GM12878 (cell line): ENCODE results near the gene PSMB3. TPM values are rescaled to one million over a fixed set of nuclear protein-coding genes. Genes with fewer than 3 reads are reported as not detected.

Source experiments
- ATAC-seq: fragments of 200-7000 bp; cut with Tn5 transposase; 3 replicates; pipeline ENCODE4 v1.9.1; 2020; ENCODE audit warnings: mild to moderate bottlenecking, moderate library complexity
- BruUV-seq: library from RNA; stranded (reverse); fragments of 400-500 nt; replicated peaks from 2 replicates; lab custom pipeline; 2021; lab: Mats Ljungman, UMichigan
- CTCF ChIA-PET: fragments of 300-600 bp; sonication (Branson Sonifier 250); formaldehyde crosslinking; extraction: SDS; loops from one replicate; lab custom pipeline; 2021; ENCODE audit warnings: inconsistent platforms; lab: Yijun Ruan, JAX
- POLR2A ChIA-PET: fragments of 350-600 bp; formaldehyde crosslinking; extraction: SDS; loops from one replicate; lab custom pipeline; 2021; ENCODE audit warnings: inconsistent platforms; lab: Charles Lee
- RAD21 ChIA-PET: fragments of 300-600 bp; sonication (Branson Sonifier 250); formaldehyde crosslinking; loops from one replicate; lab custom pipeline; 2023; ENCODE audit warnings: antibody characterized with exemption; ENCODE audit not compliant: unreplicated experiment; lab: Charles Lee
- SMC1A ChIA-PET: fragments of 300-600 bp; sonication (Branson Sonifier 250); formaldehyde crosslinking; loops from one replicate; lab custom pipeline; 2023; ENCODE audit not compliant: unreplicated experiment, uncharacterized antibody; lab: Charles Lee
- DNase-seq: peaks from one replicate; pipeline ENCODE4 v3.0.0-alpha.2; 2011; ENCODE audit warnings: low read depth, low spot score
- FAIRE-seq: peaks from 3 replicates; lab custom pipeline; 2011; peaks lifted over from hg19 to GRCh38; lab: Jason Lieb, UNC
- H2AFZ ChIP-seq: 2 replicates; pipeline ENCODE4 v1.6.0; 2011; ENCODE audit warnings: low read depth, low read length, control low read depth; ENCODE audit not compliant: control insufficient read depth
- H3K27ac ChIP-seq: 2 replicates; pipeline ENCODE4 v1.5.1; 2011; ENCODE audit warnings: control low read depth; ENCODE audit not compliant: control insufficient read depth, insufficient read depth
- H3K27me3 ChIP-seq, 2 experiments: replicated peaks in 1 of 2; 2 replicates each; pipeline versions ENCODE4 v1.6.0 to v1.6.1; 2011; ENCODE audit warnings: low read length in 1 of 2; ENCODE audit not compliant: control insufficient read depth in 2 of 2, insufficient read depth in 2 of 2
- H3K36me3 ChIP-seq, 2 experiments: 2 replicates each; pipeline ENCODE4 v1.5.1; 2011; ENCODE audit warnings: low read length in 1 of 2; ENCODE audit not compliant: control insufficient read depth in 2 of 2, insufficient read depth in 2 of 2
- H3K4me1 ChIP-seq: 2 replicates; pipeline ENCODE4 v1.6.1; 2011; ENCODE audit warnings: mild to moderate bottlenecking, low read length, moderate library complexity, mixed read lengths; ENCODE audit not compliant: control insufficient read depth, insufficient read depth
- H3K4me2 ChIP-seq: 2 replicates; pipeline ENCODE4 v1.6.0; 2011; ENCODE audit warnings: control low read depth; ENCODE audit not compliant: control insufficient read depth, insufficient read depth
- H3K4me3 ChIP-seq: fragments of 200-600 bp; sonication (generic); 2 replicates; pipeline ENCODE4 v1.5.1; 2016
- H3K79me2 ChIP-seq: 2 replicates; pipeline ENCODE4 v1.6.0; 2011; ENCODE audit warnings: low read length; ENCODE audit not compliant: control insufficient read depth, insufficient read depth
- H3K9ac ChIP-seq: 2 replicates; pipeline ENCODE4 v1.8.0; 2011; ENCODE audit warnings: low read length, control low read depth, mixed read lengths; ENCODE audit not compliant: control insufficient read depth, insufficient read depth
- H3K9me3 ChIP-seq: replicated peaks from 3 replicates; pipeline ENCODE4 v1.5.1; 2011; ENCODE audit warnings: mild to moderate bottlenecking, low read length; ENCODE audit not compliant: control insufficient read depth, insufficient read depth
- H4K20me1 ChIP-seq: 2 replicates; pipeline ENCODE4 v1.6.0; 2011; ENCODE audit not compliant: control insufficient read depth, insufficient read depth
- HDAC2 ChIP-seq: fragments of 200-600 bp; sonication (generic); IDR thresholded peaks from 2 replicates; pipeline ENCODE4 v1.6.1; 2017
- JUNB ChIP-seq: IDR thresholded peaks from 2 replicates; pipeline ENCODE4 v1.6.1; 2016; ENCODE audit warnings: antibody characterized with exemption, mild to moderate bottlenecking
- MEF2A ChIP-seq: IDR thresholded peaks from 2 replicates; pipeline ENCODE4 v1.6.1; 2011; ENCODE audit warnings: low read depth, mild to moderate bottlenecking, low read length, moderate library complexity; ENCODE audit not compliant: insufficient read depth
- MXI1 ChIP-seq: fragments of 150-350 bp; IDR thresholded peaks from 2 replicates; pipeline ENCODE4 v1.6.1; 2011; ENCODE audit warnings: low read depth, mild to moderate bottlenecking, inconsistent platforms, low read length, improper control_type of control experiment
- NFYA ChIP-seq: IDR thresholded peaks from 2 replicates; pipeline ENCODE4 v1.6.1; 2011; ENCODE audit warnings: low read depth, mild to moderate bottlenecking, low read length, improper control_type of control experiment, borderline replicate concordance
- NR2C1 ChIP-seq: fragments of 450-650 bp; IDR thresholded peaks from 2 replicates; pipeline ENCODE4 v1.6.1; 2017; ENCODE audit warnings: antibody characterized with exemption, mild to moderate bottlenecking, moderate library complexity
- POLR2A ChIP-seq: IDR thresholded peaks from 2 replicates; pipeline ENCODE4 v1.6.1; 2011; ENCODE audit warnings: low read depth, mild to moderate bottlenecking, low read length
- SMAD5 ChIP-seq: IDR thresholded peaks from 2 replicates; pipeline ENCODE4 v1.6.1; 2016; ENCODE audit warnings: antibody characterized with exemption, low read depth
- SUZ12 ChIP-seq: fragments of 200-600 bp; sonication (generic); IDR thresholded peaks from one replicate; pipeline ENCODE4 v1.6.1; 2018; ENCODE audit warnings: antibody characterized with exemption, mild to moderate bottlenecking; ENCODE audit not compliant: unreplicated experiment
- TARDBP ChIP-seq: IDR thresholded peaks from 2 replicates; pipeline ENCODE4 v1.6.1; 2016; ENCODE audit warnings: borderline replicate concordance
- WGBS: methylation state at CpG from one replicate; pipeline ENCODE4 v1.1.6; 2016; ENCODE audit warnings: low lambda C conversion rate; ENCODE audit not compliant: insufficient replicate concordance, insufficient coverage; ENCODE audit errors: missing lambda C conversion rate; 5-methylcytosine and 5-hydroxymethylcytosine counted together
- in situ Hi-C: fragments of 300-500 bp; cut with MboI; formaldehyde crosslinking; loops from 9 replicates; pipeline ENCODE4 v1.14.3; 2018; ENCODE audit warnings: mixed read lengths
- intact Hi-C: fragments of 100-400 bp; cut with micrococcal nuclease; formaldehyde crosslinking; loops from one replicate; pipeline ENCODE4 v1.14.2; 2022; ENCODE audit not compliant: unreplicated experiment
- polyA plus RNA-seq, 11 experiments: library from polyadenylated mRNA; depleted of rRNA in 4 of 11; unstranded in 6 of 11; stranded (reverse) in 5 of 11; fragments of >200 nt; fragmentation: Nextera tagmentation in 4 of 11; fragmentation: Illumina TruSeq in 1 of 11; extraction: Ambion mirVana in 4 of 11; extraction: Trizol in 1 of 11; gene quantifications; 1 replicate in 1 of 11; 2 replicates in 10 of 11; pipeline versions ENCODE4 v1.2.1 to v1.2.3, GENCODE V29; 2011 to 2016; ENCODE audit warnings: inconsistent platforms in 2 of 11, missing spikeins in 2 of 11, low read depth in 1 of 11
- total RNA-seq, 4 experiments: library from RNA; depleted of rRNA in 3 of 4; stranded (reverse); fragments of >200 nt in 3 of 4; fragmentation: Illumina TruSeq in 1 of 4; extraction: Trizol in 1 of 4; gene quantifications; 2 replicates each; pipeline versions ENCODE4 v1.2.1 to v1.2.3, GENCODE V29; 2013 to 2021
- TF ChIP-seq, protein P1 (sequence below): fragments of 450-650 bp; IDR thresholded peaks from 2 replicates; pipeline ENCODE4 v1.6.1; 2016; ENCODE audit warnings: mild to moderate bottlenecking

The PSMB3 gene
- total and polyA plus RNA-seq, 10 of the 15 experiments (the other 5 are each of a cell fraction or from before 2014, with no cell fraction given): 300 to 2,130 (median 490) TPM

DNA sequence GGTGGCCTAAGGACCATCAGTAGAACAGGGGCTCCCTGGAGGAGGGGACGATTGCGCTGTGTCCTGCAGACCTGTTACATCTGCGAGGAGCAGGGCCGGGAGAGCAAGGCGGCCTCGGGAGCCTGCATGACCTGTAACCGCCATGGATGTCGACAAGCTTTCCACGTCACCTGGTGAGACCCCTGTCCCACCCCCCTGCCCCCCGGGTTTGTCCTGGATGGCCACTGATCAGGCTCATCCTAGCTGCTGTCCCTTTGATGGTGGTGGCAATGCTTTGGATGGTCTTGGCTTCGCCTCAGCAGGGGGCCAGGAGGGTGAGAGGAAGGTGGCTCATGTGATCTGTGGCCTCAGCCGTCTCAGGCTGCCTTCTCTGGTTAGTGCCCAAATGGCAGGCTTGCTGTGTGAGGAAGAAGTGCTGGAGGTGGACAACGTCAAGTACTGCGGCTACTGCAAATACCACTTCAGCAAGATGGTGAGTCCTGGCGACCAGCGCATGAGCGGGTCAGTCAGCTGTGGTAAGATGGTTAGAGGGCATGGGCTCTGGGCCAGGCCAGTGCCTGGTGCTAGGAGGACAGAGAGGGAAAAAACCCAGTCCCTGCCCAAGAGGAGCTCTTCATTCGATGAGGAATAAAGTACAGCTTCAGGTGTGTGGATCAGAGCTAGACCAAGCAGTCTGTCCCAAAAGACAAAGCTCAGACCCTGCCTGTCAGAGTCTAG lies 43.3 kb upstream of the PSMB3 start:
- ChIA-PET CTCF (interaction anchor here (0.6 to 2.2 kb wide), 6 partner anchors 23 to 669 kb away, joined by 3 to 7 read pairs (median 4); no protein-coding TSS in a partner anchor), POLR2A (interaction anchor here (1.0 to 1.1 kb wide), 3 partner anchors 9 to 116 kb away, joined by 3 to 5 read pairs (median 3); no protein-coding TSS in a partner anchor), RAD21 (no interaction called here), SMC1A (interaction anchor here (1.1 to 2.4 kb wide), 3 partner anchors 19 to 31 kb away, joined by 4 to 7 read pairs (median 5); partner anchors contain the start of gene CISD3)
- in situ Hi-C loops: no loop called here
- Histone ChIP-seq H3K9me3 (no peaks in the 10 kb centered on the region), H3K9ac (no peak overlapping the region), H3K4me3 (no peak overlapping the region), H3K27ac (no peak overlapping the region), H4K20me1 (no peaks in the 10 kb centered on the region), H3K79me2 (peaks cover 46% of the 10 kb centered on the region), H3K36me3 (peaks cover 22 to 40% of the 10 kb centered on the region in 2 experiments), H3K4me2 (no peak overlapping the region), H2AFZ (no peak overlapping the region), H3K27me3 (no peaks in the 10 kb centered on the region), H3K4me1 (peaks cover 11% of the 10 kb centered on the region)
- WGBS: 95% methylated on average over 18 of the region's 18 CpGs
- no peak for TF ChIP-seq SUZ12
- TF ChIP-seq POLR2A: 0 out of 2 replicates have a peak, but pooled peaks have one; percentile 40
- ATAC-seq (no peak), FAIRE-seq (no peak), DNase-seq (no peak)
- intact Hi-C loops: no loop called here
- no TSS peak for BruUV-seq

DNA sequence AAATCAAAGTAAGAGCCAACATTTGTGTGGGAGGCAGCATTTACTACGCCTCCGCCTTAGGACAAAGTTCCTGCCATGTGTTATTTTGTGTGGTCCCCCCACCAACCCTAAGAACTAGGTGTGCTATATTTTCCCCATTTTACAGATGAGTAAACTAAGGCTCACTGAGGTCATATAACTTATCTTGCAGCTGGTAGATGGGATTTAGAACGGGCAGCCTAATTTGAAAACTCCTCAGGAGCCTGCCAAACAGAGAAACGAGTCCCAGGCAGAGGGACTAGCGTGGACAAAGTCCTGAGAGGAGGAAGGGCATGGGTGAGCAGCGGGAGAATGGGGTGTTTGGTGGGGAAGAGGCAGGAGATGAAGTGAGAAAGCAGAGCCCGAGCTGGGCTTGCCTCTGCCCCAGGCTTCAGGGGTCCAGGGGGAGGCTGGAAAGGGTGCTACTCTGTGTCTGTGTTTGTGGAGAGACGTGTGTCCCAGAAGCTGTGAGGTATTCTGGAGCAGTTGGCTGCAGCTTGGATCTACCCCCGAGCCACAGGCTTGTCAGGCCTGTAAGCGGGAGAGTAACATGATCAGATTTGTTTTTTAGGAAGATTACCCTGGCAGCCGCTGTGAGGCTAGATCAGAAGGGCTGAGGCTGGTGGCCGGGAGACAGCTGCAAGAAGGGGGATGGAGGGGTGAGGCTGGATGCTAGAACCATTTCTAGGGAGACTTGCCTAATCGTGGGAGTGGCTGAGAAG lies 42.5 kb upstream of the PSMB3 start:
- no peak for TF ChIP-seq TARDBP
- TF ChIP-seq NFYA: no peak
- TF ChIP-seq, protein P1, sequence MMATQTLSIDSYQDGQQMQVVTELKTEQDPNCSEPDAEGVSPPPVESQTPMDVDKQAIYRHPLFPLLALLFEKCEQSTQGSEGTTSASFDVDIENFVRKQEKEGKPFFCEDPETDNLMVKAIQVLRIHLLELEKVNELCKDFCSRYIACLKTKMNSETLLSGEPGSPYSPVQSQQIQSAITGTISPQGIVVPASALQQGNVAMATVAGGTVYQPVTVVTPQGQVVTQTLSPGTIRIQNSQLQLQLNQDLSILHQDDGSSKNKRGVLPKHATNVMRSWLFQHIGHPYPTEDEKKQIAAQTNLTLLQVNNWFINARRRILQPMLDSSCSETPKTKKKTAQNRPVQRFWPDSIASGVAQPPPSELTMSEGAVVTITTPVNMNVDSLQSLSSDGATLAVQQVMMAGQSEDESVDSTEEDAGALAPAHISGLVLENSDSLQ: no peak
- TF ChIP-seq JUNB: no peak
- no peak for TF ChIP-seq NR2C1
- no peak for TF ChIP-seq SUZ12
- TF ChIP-seq MXI1: no peak
- TF ChIP-seq HDAC2: no peak
- TF ChIP-seq SMAD5: no peak
- no peak for TF ChIP-seq MEF2A
- intact Hi-C loops (no loop called here), in situ Hi-C loops (no loop called here)
- Histone ChIP-seq H3K27ac (no peak overlapping the region), H4K20me1 (no peaks in the 10 kb centered on the region), H3K9ac (no peak overlapping the region), H3K27me3 (no peaks in the 10 kb centered on the region), H2AFZ (no peak overlapping the region), H3K4me1 (peaks cover 12% of the 10 kb centered on the region), H3K4me2 (no peak overlapping the region), H3K36me3 (peaks cover 22 to 40% of the 10 kb centered on the region in 2 experiments), H3K9me3 (no peaks in the 10 kb centered on the region), H3K4me3 (no peak overlapping the region), H3K79me2 (peaks cover 38% of the 10 kb centered on the region)
- FAIRE-seq: no peak
- ATAC-seq: no peak
- POLR2A ChIA-PET: interaction anchor here (1.0 to 1.1 kb wide), 3 partner anchors 8 to 116 kb away, joined by 3 to 5 read pairs (median 3); no protein-coding TSS in a partner anchor
- no peak for DNase-seq
- 91% methylated on average over 13 of the region's 13 CpGs for WGBS
- RAD21 ChIA-PET: interaction anchor here (0.8 to 1.2 kb wide), 2 partner anchors 25 to 34 kb away, joined by 3 to 4 read pairs; no protein-coding TSS in a partner anchor
- SMC1A ChIA-PET: interaction anchor here (1.1 to 2.4 kb wide), 3 partner anchors 19 to 31 kb away, joined by 4 to 7 read pairs (median 5); partner anchors contain the start of gene CISD3
- CTCF ChIA-PET: interaction anchor here (0.6 to 2.2 kb wide), 6 partner anchors 22 to 34 kb away, joined by 3 to 7 read pairs (median 4); no protein-coding TSS in a partner anchor
- BruUV-seq: no TSS peak
